ENCODE measurements around the gene SLC39A3. TPM values are rescaled to one million over a fixed set of nuclear protein-coding genes. Genes with fewer than 3 reads are reported as not detected.
A peak's percentile ranks its signal among the peaks of the same experiment; 100 is the strongest.

Gene SLC39A3
- total RNA-seq, 1 experiment from 2014 or later, result 32.4 TPM

DNA sequence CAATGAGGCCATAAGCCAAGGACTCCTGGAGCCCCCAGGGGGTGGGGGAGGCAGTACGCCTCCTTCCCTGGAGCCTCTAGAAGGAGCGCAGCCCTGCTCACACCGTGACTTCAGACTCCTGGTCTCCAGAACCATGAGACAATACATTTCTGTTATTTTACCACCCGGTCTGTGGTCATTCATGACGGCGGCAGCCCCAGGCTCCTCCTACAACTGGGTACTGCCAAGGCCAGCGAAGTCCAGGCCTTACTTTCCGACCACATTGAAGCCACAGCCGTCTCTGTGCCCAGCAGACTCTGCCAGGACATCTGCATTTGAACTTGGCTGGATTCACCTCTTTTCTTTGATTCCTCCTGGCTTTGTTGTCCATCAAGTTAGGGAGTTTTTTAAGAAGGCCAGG lies 47.9 kb downstream of the SLC39A3 start:
- TF ChIP-seq, protein P1, sequence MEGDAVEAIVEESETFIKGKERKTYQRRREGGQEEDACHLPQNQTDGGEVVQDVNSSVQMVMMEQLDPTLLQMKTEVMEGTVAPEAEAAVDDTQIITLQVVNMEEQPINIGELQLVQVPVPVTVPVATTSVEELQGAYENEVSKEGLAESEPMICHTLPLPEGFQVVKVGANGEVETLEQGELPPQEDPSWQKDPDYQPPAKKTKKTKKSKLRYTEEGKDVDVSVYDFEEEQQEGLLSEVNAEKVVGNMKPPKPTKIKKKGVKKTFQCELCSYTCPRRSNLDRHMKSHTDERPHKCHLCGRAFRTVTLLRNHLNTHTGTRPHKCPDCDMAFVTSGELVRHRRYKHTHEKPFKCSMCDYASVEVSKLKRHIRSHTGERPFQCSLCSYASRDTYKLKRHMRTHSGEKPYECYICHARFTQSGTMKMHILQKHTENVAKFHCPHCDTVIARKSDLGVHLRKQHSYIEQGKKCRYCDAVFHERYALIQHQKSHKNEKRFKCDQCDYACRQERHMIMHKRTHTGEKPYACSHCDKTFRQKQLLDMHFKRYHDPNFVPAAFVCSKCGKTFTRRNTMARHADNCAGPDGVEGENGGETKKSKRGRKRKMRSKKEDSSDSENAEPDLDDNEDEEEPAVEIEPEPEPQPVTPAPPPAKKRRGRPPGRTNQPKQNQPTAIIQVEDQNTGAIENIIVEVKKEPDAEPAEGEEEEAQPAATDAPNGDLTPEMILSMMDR (conservative IDR thresholded peaks at IDR 0.05), result no peak
- Mint-ChIP-seq H3K4me3 (no peak overlapping the region), H3K9me3 (no peaks in the 10 kb centered on the region), H3K27ac (0 out of 7 replicates have a peak overlapping the region, but pooled peaks of 1 of the 3 experiments have one; percentile 35), H3K36me3 (ENCODE audit: insufficient read depth in 1 of 3, low read depth in 3 of 3) (no peaks in the 10 kb centered on the region), H3K27me3 (ENCODE audit: low read depth) (peaks cover 2% of the 10 kb centered on the region; the same call in 1 of the 2 replicates), H3K4me1 (no peaks in the 10 kb centered on the region)
- Histone ChIP-seq H2BK12ac (ENCODE audit: insufficient read length, low read depth, low read length) (no peak overlapping the region), H2BK5ac (ENCODE audit: insufficient read length, low read length) (no peak overlapping the region), H2AFZ (ENCODE audit: low read length) (no peak overlapping the region), H2BK15ac (ENCODE audit: low read depth, low read length) (no peak overlapping the region), H3K27ac (ENCODE audit: insufficient read length, low read depth, low read length) (no peak overlapping the region), H4K20me1 (ENCODE audit: control insufficient read depth, insufficient read depth, insufficient read length) (no peaks in the 10 kb centered on the region), H3K79me2 (ENCODE audit: insufficient read depth, low read length) (no peaks in the 10 kb centered on the region), H3K56ac (ENCODE audit: insufficient read length, low read depth, low read length) (no peak overlapping the region), H4K8ac (replicated peaks; ENCODE audit: insufficient read length, low read depth, low read length) (no peak overlapping the region), H3K4me1 (ENCODE audit: insufficient read depth, low read length) (no peaks in the 10 kb centered on the region), H3T11ph (ENCODE audit: low read length) (no peak overlapping the region), H4K91ac (ENCODE audit: insufficient read length, low read depth, low read length) (no peak overlapping the region), H3K18ac (ENCODE audit: insufficient read length, low read depth, low read length) (no peak overlapping the region), H4K5ac (ENCODE audit: insufficient read length, low read depth, low read length) (no peak overlapping the region), H3K4me2 (ENCODE audit: insufficient read depth, insufficient read length, low read length) (no peak overlapping the region), H3K4ac (ENCODE audit: low read depth, low read length) (no peak overlapping the region), H3K23ac (ENCODE audit: insufficient read length, low read depth, low read length) (no peak overlapping the region), H2AK5ac (ENCODE audit: insufficient read length, low read length) (no peak overlapping the region), H3K9ac (ENCODE audit: extremely low read depth, insufficient read length, low read length) (no peak overlapping the region), H3K14ac (ENCODE audit: insufficient read depth, low read length) (no peak overlapping the region), H2BK20ac (ENCODE audit: low read depth, low read length, poor library complexity, severe bottlenecking) (no peak overlapping the region), H3K79me1 (ENCODE audit: insufficient read depth, low read depth, low read length, poor library complexity, severe bottlenecking) (no peaks in the 10 kb centered on the region), H2BK120ac (ENCODE audit: low read depth, low read length, poor library complexity, severe bottlenecking) (no peak overlapping the region), H3K23me2 (ENCODE audit: insufficient read length, low read depth, low read length, poor library complexity, severe bottlenecking) (no peaks in the 10 kb centered on the region), H3K27me3 (ENCODE audit: insufficient read depth, low read length) (no peaks in the 10 kb centered on the region), H3K9me3 (ENCODE audit: control insufficient read depth, low read depth, low read length) (no peaks in the 10 kb centered on the region)
- DNase-seq, result no peak
- WGBS (ENCODE audit: extremely low coverage, insufficient read length, low lambda C conversion rate), result no CpG with 5 or more reads among the region's 9 CpGs
